ENCODE results near the gene MCAM.

Gene MCAM

DNA sequence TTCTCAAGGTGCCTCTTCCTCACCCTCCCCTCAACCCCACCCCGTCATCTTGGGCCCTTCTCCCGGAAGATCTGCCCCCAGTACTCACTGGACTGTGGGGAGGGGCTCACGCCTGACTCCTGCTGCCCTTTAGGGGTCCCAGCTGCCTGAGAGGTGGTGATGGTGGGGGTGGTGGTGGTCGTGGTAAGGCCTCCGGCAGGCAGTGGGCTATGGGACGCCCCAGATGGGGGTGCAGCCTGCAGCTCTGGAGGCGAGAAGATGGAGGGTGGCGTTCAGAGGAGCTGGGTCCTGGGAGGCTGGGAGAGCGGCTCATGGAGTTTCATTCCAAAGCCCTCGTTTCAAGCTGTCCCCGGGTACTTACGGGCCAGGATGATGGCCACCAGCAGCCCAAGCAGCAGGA lies 28.8 kb upstream of the MCAM start:
- DNase-seq, result no peak

GRCh38 chr11:119344291-119345010 lies 27.5 kb upstream of the MCAM start:
- DNase-seq, result no peak

GRCh38 chr11:119343726-119344125 lies 26.8 kb upstream of the MCAM start:
- no peak for DNase-seq

DNA sequence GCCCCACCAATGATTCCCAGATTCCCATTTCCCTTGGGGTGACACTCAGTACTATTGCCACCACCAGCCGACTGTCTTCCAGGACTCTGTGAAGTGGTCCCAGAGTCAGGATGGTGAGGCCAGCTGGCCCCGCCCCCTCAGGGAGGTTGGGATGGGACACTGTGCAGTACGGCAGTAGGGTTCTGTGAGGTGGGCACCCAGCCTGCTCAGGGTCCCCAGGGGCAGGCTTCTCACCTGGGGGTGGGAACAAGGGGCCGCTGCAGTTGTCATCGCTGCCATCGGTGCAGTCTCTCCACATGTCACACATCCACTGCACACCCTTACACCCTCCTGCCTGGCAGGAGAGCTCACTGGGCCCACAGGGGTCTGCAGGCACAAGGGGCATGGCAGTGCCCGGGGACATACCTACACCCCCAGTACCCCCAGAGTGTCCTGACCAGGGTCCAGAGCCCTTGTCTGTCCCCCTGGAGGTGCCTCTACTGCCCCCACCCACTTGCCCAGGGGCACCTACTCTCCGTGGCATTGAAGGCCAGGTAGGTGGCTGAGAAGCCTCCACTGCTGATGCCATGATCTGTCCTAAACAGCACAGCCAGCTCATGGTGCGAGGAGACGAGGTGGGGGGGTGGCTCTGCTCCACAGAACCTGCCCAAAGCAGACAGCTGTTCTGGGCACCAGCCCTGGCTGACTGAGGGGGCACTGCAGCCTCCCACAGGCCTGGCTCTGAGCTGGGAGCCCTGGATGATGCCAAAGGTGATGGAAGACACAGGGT lies 25.6 kb upstream of the MCAM start:
- no peak for DNase-seq

- DNase-seq, result no peak
Observed at GRCh38 chr11:119342023-119342300, 25.0 kb upstream of the MCAM start.

DNA sequence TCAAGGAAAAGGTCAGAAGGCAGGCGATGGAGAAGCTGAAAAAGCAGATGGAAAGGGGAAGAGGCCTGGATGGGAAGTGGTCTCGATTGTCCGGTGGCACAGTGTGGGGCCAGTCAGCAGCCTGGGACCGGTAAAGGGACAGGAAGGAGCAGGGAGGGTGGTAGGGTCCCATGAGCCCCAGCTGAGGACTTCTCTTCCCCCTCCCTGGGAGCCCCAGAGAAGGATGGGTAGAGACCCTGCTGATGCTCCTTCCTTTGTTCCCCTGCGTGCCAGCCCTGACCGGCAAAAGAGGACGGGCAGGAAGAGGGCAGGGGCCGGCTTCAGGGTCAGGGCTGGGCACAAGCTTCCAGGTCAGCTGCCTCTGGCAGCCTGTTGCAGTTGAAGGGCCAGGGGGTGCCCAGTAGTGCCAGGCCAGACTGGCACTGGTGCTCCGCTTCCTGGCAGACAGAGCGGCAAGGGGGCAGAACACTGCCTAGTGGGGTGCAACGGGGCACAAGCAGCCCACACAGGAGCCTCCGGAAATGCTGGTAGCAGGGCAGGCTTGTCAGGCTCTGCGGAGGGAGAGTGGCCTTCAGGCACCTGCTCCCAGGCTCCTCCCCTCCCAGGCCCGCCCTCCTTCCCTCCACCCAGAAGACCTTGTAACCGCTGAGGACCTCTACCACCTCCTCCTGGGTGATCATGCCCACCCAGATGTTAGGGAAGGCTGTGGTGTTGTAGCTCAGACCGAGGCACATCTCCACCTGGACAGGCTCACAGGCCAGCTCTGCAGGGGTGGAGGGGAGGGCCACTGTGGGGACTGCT lies 24.5 kb upstream of the MCAM start:
- no peak for DNase-seq

- no peak for DNase-seq
Observed at GRCh38 chr11:119340335-119341221, 23.6 kb upstream of the MCAM start, which contains the start of gene C1QTNF5. C1QTNF5 (minus strand) TSS chr11:119340883; CDS start chr11:119340397, 486 bp downstream.

GRCh38 chr11:119339589-119340334 lies 22.8 kb upstream of the MCAM start:
- DNase-seq, result no peak

GRCh38 chr11:119338965-119339588 lies 22.1 kb upstream of the MCAM start:
- DNase-seq, result no peak

- DNase-seq, result peak; percentile 68
Observed at GRCh38 chr11:119338318-119338890, 21.5 kb upstream of the MCAM start.

DNA sequence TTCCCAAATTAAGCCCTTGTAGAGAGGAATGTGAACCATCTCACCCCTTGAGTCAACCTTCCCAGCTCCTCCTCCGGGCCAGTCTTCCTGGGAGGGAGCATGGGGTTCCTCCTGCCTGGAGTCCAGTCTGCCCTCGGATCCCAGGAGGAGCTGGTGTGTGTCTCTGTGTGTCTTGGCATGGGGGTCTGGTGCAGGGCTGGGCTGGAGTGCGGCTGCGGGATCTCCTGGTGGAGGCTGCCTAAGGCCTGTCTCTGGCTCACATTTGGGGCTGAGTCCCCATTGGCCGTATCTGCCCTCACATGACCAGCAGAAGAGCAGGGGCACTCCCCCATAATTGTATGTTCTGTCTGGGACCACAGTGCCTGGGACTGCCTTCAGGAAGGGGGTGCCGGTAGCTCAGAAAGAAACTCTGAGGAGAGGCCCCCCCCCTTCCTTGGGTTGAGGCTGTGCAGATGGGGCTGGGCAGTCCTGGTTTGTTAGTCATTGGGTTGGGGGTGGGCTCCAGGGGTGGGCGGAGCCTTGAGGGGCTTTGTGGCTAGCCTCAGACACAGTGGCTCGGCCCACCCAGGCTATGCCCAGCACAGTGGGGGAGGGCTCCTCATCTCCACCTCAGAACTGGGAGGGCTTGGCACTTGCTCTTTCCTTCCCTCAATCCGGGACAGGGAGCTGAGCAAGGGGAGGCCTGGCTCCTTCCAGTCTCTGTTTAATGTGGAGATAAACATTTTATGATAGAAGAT lies 20.8 kb upstream of the MCAM start:
- no peak for DNase-seq

GRCh38 chr11:119336744-119337469 lies 20.0 kb upstream of the MCAM start:
- no peak for DNase-seq

GRCh38 chr11:119335655-119336543 lies 19.0 kb upstream of the MCAM start:
- DNase-seq, result no peak

DNA sequence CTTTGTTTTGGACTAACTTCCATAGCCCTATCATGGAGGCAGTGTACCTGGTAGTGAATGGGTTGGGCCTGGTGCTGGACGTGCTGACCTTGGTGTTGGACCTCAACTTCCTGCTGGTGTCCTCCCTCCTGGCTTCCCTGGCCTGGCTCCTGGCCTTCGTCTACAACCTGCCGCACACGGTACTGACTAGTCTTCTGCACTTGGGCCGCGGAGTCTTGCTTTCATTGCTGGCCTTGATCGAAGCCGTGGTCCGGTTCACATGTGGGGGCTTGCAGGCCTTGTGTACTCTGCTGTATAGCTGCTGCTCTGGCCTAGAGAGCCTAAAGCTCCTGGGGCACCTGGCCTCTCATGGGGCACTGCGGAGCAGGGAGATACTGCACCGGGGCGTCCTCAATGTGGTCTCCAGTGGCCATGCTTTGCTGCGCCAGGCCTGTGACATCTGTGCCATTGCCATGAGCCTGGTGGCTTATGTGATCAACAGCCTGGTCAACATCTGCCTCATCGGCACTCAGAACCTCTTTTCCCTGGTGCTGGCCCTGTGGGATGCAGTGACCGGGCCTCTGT lies 18.2 kb upstream of the MCAM start:
- DNase-seq, result no peak

- peak; percentile 93 for DNase-seq
Observed at GRCh38 chr11:119334174-119334930, 17.4 kb upstream of the MCAM start, which contains the start of gene RNF26. RNF26 (plus strand) TSS chr11:119334527; CDS start chr11:119335123, 596 bp downstream.

GRCh38 chr11:119332111-119332765 lies 15.3 kb upstream of the MCAM start:
- DNase-seq, result no peak

GRCh38 chr11:119330237-119330636 lies 13.3 kb upstream of the MCAM start:
- no peak for DNase-seq
